Measurements from ENCODE around the gene C5. TPM values are rescaled to one million over a fixed set of nuclear protein-coding genes. Genes with fewer than 3 reads are reported as not detected.

Gene C5
- total RNA-seq, 2 experiments from 2014 or later, result 1.9 to 3.4 TPM

GRCh38 chr9:120944948-120945347 is 105.1 kb downstream of the C5 start:
- Mint-ChIP-seq H3K9me3 (no peaks in the 10 kb centered on the region), H3K36me3 (ENCODE audit: low read depth) (no peaks in the 10 kb centered on the region), H3K27me3 (no peaks in the 10 kb centered on the region), H3K4me1 (ENCODE audit: low read depth) (no peaks in the 10 kb centered on the region), H3K4me3 (no peak overlapping the region), H3K27ac (no peak overlapping the region)
- POLR2A ChIA-PET, result no interaction called here
- no peak for TF ChIP-seq CTCF (IDR thresholded peaks at IDR 0.05)
- CTCF ChIA-PET, result no interaction called here
- intact Hi-C loops (cut with micrococcal nuclease), result no loop called here
- ATAC-seq, result no peak
- no peak for DNase-seq

- H3K27me3 Mint-ChIP-seq, result no peaks in the 10 kb centered on the region
- H3K27ac Mint-ChIP-seq, result no peak overlapping the region
- no peaks in the 10 kb centered on the region for H3K9me3 Mint-ChIP-seq
- TF ChIP-seq CTCF (IDR thresholded peaks at IDR 0.05), result no peak
- no peaks in the 10 kb centered on the region for H3K36me3 Mint-ChIP-seq (ENCODE audit: low read depth)
- ATAC-seq (no peak), DNase-seq (no peak)
- intact Hi-C loops (cut with micrococcal nuclease), result no loop called here
- no peaks in the 10 kb centered on the region for H3K4me1 Mint-ChIP-seq (ENCODE audit: low read depth)
- POLR2A ChIA-PET, result no interaction called here
- no peak overlapping the region for H3K4me3 Mint-ChIP-seq
- CTCF ChIA-PET, result interaction anchor here (1.1 kb wide), 1 partner anchor 18 kb away, joined by 3 read pairs; the partner anchor contains the start of gene TRAF1
These were observed 105.6 kb downstream of the C5 start for GRCh38 chr9:120944434-120944843.

- Mint-ChIP-seq H3K27me3 (no peaks in the 10 kb centered on the region), H3K36me3 (ENCODE audit: low read depth) (no peaks in the 10 kb centered on the region), H3K27ac (no peak overlapping the region), H3K4me1 (ENCODE audit: low read depth) (peaks cover 5% of the 10 kb centered on the region), H3K9me3 (no peaks in the 10 kb centered on the region), H3K4me3 (no peak overlapping the region)
- no peak for ATAC-seq
- intact Hi-C loops (cut with micrococcal nuclease), result no loop called here
- no peak for DNase-seq
- ChIA-PET CTCF (interaction anchor here (1.5 kb wide), 1 partner anchor 73 kb away, joined by 6 read pairs; no protein-coding TSS in a partner anchor), POLR2A (interaction anchor here (1.0 to 60.2 kb wide), 2 partner anchors 48 to 110 kb away, joined by 3 to 2439 read pairs; partner anchors contain the start of genes PHF19 and TRAF1)
- TF ChIP-seq CTCF (IDR thresholded peaks at IDR 0.05), result no peak
These were observed 107.7 kb downstream of the C5 start for GRCh38 chr9:120942186-120943001.

- Mint-ChIP-seq H3K9me3 (no peaks in the 10 kb centered on the region), H3K27ac (no peak overlapping the region), H3K4me3 (no peak overlapping the region), H3K4me1 (ENCODE audit: low read depth) (peaks cover 17% of the 10 kb centered on the region), H3K27me3 (no peaks in the 10 kb centered on the region), H3K36me3 (ENCODE audit: low read depth) (no peaks in the 10 kb centered on the region)
- ChIA-PET CTCF (interaction anchor here (1.5 to 2.5 kb wide), 2 partner anchors 119 to 185 kb away, joined by 5 to 13 read pairs; no protein-coding TSS in a partner anchor), POLR2A (interaction anchor here (0.6 to 60.2 kb wide), 2 partner anchors 21 to 47 kb away, joined by 3 to 2439 read pairs; partner anchors contain the start of genes PHF19 and TRAF1)
- no peak for TF ChIP-seq CTCF (IDR thresholded peaks at IDR 0.05)
- DNase-seq (no peak), ATAC-seq (no peak)
- intact Hi-C loops (cut with micrococcal nuclease), result no loop called here
These were observed 108.9 kb downstream of the C5 start for GRCh38 chr9:120941046-120941770.

Measured in activated CD8-positive, alpha-beta T cell treated with anti-CD3 and anti-CD28 coated beads for 36 hours (primary cell).